ENCODE results near the gene NAALAD2.

Gene NAALAD2

GRCh38 chr11:90228056-90228455 lies 93.6 kb downstream of the NAALAD2 start:
- no peak for TF ChIP-seq EZH2phosphoT487 (IDR thresholded peaks at IDR 0.05; ENCODE audit: low read length)
- TF ChIP-seq CTCF (IDR thresholded peaks at IDR 0.05; ENCODE audit: low read length) = no peak
- TF ChIP-seq EZH2 (optimal IDR thresholded peaks at IDR 0.05; ENCODE audit: low read depth, low read length) = no peak
- Histone ChIP-seq H3K79me2 (ENCODE audit: low read length) (0 out of 2 replicates have a peak, but pooled peaks cover 6% of the 10 kb centered on the region), H4K20me1 (ENCODE audit: insufficient read depth, low read length) (no peaks in the 10 kb centered on the region), H3K9me2 (replicated peaks; ENCODE audit: insufficient read depth, low read length) (no peaks in the 10 kb centered on the region; the same call in 1 of the 2 replicates), H2AFZ (ENCODE audit: low read length) (no peak overlapping the region), H3K4me1 (ENCODE audit: low read length) (peaks cover 5% of the 10 kb centered on the region; the same call in 1 of the 2 replicates), H3K9ac (ENCODE audit: low read length) (no peak overlapping the region), H3K4me3 (ENCODE audit: low read length) (no peak overlapping the region), H3K9me3 (replicated peaks; ENCODE audit: insufficient read depth, low read length) (no peaks in the 10 kb centered on the region), H3K36me3 (replicated peaks; ENCODE audit: insufficient read depth, low read length) (no peaks in the 10 kb centered on the region), H3K27me3 (replicated peaks; ENCODE audit: insufficient read depth, low read length) (no peaks in the 10 kb centered on the region), H3K4me2 (ENCODE audit: low read depth, low read length) (no peak overlapping the region), H3F3A (ENCODE audit: insufficient read depth, low read length) (no peaks in the 10 kb centered on the region), H3K27ac (ENCODE audit: low read length) (no peak overlapping the region)
- DNase-seq = no peak

- H3K36me3 ChIP-seq (replicated peaks; ENCODE audit: insufficient read depth, low read length) = no peaks in the 10 kb centered on the region
- H3K9me2 ChIP-seq (replicated peaks; ENCODE audit: insufficient read depth, low read length) = no peaks in the 10 kb centered on the region; the same call in 1 of the 2 replicates
- no peaks in the 10 kb centered on the region for H3K27me3 ChIP-seq (replicated peaks; ENCODE audit: insufficient read depth, low read length)
- H4K20me1 ChIP-seq (ENCODE audit: insufficient read depth, low read length) = no peaks in the 10 kb centered on the region
- H3K4me3 ChIP-seq (ENCODE audit: low read length) = no peak overlapping the region
- H3F3A ChIP-seq (ENCODE audit: insufficient read depth, low read length) = no peaks in the 10 kb centered on the region
- no peak for DNase-seq
- H3K79me2 ChIP-seq (ENCODE audit: low read length) = no peaks in the 10 kb centered on the region
- no peak overlapping the region for H2AFZ ChIP-seq (ENCODE audit: low read length)
- H3K9me3 ChIP-seq (replicated peaks; ENCODE audit: insufficient read depth, low read length) = no peaks in the 10 kb centered on the region
- H3K4me1 ChIP-seq (ENCODE audit: low read length) = no peaks in the 10 kb centered on the region
- H3K4me2 ChIP-seq (ENCODE audit: low read depth, low read length) = no peak overlapping the region
- H3K9ac ChIP-seq (ENCODE audit: low read length) = no peak overlapping the region
- H3K27ac ChIP-seq (ENCODE audit: low read length) = no peak overlapping the region
- TF ChIP-seq CTCF (IDR thresholded peaks at IDR 0.05; ENCODE audit: low read length) (no peak), EZH2 (optimal IDR thresholded peaks at IDR 0.05; ENCODE audit: low read depth, low read length) (no peak), EZH2phosphoT487 (IDR thresholded peaks at IDR 0.05; ENCODE audit: low read length) (no peak)
Measured at GRCh38 chr11:90229791-90230190, 95.3 kb downstream of the NAALAD2 start.

- no peak overlapping the region for H2AFZ ChIP-seq (ENCODE audit: low read length)
- H3K9me2 ChIP-seq (replicated peaks; ENCODE audit: insufficient read depth, low read length) = no peaks in the 10 kb centered on the region
- H3K9me3 ChIP-seq (replicated peaks; ENCODE audit: insufficient read depth, low read length) = no peaks in the 10 kb centered on the region
- no peak for TF ChIP-seq EZH2 (optimal IDR thresholded peaks at IDR 0.05; ENCODE audit: low read depth, low read length)
- no peak for TF ChIP-seq EZH2phosphoT487 (IDR thresholded peaks at IDR 0.05; ENCODE audit: low read length)
- no peak for TF ChIP-seq CTCF (IDR thresholded peaks at IDR 0.05; ENCODE audit: low read length)
- H3K27ac ChIP-seq (ENCODE audit: low read length) = no peak overlapping the region
- no peak overlapping the region for H3K4me3 ChIP-seq (ENCODE audit: low read length)
- H3K36me3 ChIP-seq (replicated peaks; ENCODE audit: insufficient read depth, low read length) = no peaks in the 10 kb centered on the region
- no peaks in the 10 kb centered on the region for H3K79me2 ChIP-seq (ENCODE audit: low read length)
- no peak overlapping the region for H3K9ac ChIP-seq (ENCODE audit: low read length)
- no peak for DNase-seq
- no peak overlapping the region for H3K4me2 ChIP-seq (ENCODE audit: low read depth, low read length)
- no peaks in the 10 kb centered on the region for H3F3A ChIP-seq (ENCODE audit: insufficient read depth, low read length)
- no peaks in the 10 kb centered on the region for H3K27me3 ChIP-seq (replicated peaks; ENCODE audit: insufficient read depth, low read length)
- H3K4me1 ChIP-seq (ENCODE audit: low read length) = no peaks in the 10 kb centered on the region
- H4K20me1 ChIP-seq (ENCODE audit: insufficient read depth, low read length) = no peaks in the 10 kb centered on the region
Measured at GRCh38 chr11:90234977-90235376, 100.5 kb downstream of the NAALAD2 start.

All from MM.1S (cell line).